HG02870 (cell line): Measurements from ENCODE around the gene CD1B.
"Not testable (repeated sequence)": the region's sequence is repeated elsewhere in the genome, so short reads cannot be mapped to it uniquely, and the experiment has no call there.

ENCODE experiments used
- ATAC-seq: cut with Tn5 transposase; IDR thresholded peaks from one replicate; pipeline ENCODE4 v1.9.1; 2021; ENCODE audit warnings: mild to moderate bottlenecking, moderate library complexity; ENCODE audit not compliant: unreplicated experiment

The CD1B gene

DNA sequence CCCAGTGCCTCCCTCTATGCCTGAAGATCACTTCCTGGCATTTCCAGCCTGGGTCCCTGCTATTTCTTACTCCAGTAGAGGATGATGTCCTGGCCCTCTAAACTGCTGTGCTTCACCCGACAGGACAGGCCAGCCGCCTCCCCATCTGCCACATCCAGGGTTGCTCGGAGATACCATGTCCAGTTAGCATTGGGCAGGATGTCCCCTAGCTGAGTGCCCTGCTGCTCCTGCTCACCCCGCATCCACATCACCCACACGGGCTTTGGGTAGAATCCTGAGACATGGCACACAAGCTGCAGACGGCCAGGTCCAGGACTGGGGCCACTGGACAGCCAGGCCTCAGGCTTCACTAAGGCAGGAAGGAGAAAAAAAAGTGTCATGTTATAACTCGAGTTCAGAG, 2.0 kb downstream of the CD1B start:
- no peak for ATAC-seq

GRCh38 chr1:158328426-158328825, 2.9 kb downstream of the CD1B start:
- no peak for ATAC-seq

DNA sequence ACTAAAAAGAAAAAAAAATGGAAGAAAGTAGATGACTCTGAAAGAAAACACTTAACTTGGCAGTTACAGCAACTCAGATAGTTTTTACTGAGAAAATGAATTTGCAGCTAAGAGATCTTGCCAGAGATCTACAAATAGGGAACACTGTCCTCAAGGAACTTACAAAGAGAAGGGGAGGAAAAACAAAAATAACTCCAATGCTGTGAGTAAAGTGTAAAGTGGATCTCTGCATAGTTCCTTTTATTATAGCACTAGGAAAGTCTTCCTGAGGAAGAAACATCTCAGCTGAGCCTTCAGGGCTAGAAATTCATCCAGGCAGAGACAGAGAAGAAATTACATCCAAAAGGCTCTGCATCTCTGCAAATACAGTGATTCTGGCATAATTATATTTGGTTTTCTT, 3.9 kb downstream of the CD1B start:
- no peak for ATAC-seq

DNA sequence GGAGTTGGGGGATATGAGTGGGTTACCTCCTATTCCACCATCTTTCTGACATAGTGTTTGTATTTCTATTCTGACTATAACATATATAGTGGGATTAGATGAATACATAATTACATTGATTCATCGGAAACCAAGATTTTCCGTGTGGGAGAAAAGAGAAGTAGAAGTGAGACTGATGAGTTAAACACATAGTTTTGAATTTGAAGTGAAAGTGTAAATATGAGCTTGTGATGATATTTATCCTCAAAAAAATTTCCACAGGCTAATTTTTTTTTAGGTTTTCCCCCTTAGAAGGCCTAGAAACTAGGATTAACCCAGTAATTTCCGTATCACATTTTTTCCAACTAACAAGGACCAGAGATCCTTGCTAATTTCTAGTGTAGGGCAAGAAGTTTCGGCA, 6.9 kb downstream of the CD1B start:
- peak; percentile 51 for ATAC-seq

- no peak for ATAC-seq
Measured at GRCh38 chr1:158323866-158324265, 7.5 kb downstream of the CD1B start.

DNA sequence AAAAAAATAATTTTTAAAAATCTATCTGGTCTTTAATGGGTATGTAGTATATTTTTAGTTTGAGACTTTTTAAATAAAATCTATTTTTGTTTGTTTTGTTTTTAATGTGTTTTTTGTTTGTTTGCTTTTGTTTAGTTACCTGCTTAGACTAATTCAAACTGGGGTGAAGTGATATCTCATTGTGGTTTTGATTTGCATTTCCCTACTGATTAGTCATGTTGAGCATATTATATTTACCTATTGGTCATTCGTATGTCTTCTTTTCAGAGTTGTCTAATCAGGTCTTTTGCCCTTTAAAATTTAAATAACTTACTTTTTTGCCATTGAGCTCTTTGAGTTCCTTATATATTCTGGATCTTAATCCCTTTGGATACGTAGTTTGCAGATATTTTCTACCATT, 20.3 kb downstream of the CD1B start:
- ATAC-seq, result peak; percentile 44

DNA sequence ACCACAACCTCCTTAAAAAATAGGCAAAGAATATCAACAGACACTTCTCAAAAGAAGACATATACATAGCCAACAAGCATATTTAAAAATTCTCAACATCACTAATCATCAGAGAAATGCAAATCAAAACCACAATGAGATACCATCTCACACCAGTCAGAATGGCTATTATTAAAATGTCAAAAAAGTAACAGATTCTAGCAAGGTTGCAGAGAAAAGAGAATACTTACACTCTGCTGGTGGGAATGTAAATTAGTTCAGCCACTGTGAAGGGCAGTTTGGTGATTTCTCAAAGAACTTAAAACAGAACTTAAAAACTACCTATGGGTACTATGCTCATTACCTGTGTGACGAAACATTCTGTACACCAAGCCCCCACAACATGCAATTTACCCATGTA, 20.7 kb downstream of the CD1B start:
- ATAC-seq, result peak; percentile 61

- no peak for ATAC-seq
Measured at GRCh38 chr1:158295791-158296190, 35.5 kb downstream of the CD1B start.

- ATAC-seq, result no peak
Measured at GRCh38 chr1:158290321-158290844, 40.9 kb downstream of the CD1B start.

DNA sequence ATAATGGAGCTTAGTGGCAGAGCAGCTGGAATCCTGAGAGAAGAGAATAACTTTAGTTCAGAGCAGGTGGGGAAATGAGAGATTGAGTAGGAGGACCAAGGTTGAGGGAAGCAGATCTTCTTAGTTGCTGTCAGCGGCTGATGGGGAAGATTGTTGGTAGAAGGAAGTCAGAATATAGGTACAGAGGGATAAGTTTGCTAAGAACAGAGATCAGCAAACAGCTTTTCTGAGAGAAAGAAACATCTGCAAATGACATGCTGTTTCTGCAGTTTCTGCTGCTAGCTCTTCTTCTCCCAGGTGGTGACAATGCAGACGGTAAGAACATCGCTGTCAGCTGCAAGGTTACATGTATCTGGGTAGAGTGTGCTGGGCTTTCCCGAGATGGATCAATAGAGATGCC, 41.5 kb downstream of the CD1B start, which contains the start of gene CD1C:
Gene CD1C, plus strand, starts transcription at position 113 of the 400 bp plus-strand sequence. Its CDS starts 142 bp downstream, at position 255.
- peak; percentile 25 for ATAC-seq

DNA sequence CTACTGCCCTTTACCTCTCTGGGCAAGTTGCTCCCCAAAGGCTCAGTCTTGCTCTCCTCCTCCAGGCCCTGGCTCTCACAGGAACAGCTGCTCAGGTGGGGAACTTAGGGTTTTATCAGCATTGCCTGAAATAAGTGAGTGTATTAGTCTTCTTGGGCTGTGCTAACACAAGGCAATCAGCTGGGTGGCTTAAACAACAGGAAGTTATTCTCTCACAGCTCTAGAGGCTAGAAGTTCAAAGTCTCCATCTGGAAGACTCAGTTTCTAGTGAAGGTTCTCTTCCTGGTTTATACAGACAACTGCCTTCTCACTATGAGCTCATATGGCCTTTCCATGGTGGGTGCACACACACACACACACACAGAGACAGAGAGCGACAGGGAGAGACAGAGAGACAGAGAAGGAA, 44.4 kb downstream of the CD1B start:
- peak; percentile 22 for ATAC-seq

DNA sequence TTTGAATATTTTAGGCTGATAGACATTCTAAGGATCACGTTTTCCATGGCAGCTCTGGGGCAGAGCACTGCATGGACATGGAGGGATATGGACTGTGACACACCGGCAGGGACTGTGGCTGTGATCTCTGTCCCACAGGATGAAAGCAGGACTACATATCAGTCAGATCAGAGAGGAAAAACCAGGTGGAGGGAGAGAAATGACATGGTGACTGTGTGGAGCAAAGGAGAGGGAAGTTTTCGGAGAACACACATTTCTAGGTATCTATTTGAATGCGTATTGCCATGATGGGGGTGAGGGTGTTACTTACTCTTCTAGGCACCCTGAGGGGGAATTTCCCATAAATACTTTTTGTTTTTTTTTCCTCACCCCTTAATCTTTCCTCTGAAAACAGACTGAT, 44.8 kb downstream of the CD1B start:
- ATAC-seq, result peak; percentile 17

DNA sequence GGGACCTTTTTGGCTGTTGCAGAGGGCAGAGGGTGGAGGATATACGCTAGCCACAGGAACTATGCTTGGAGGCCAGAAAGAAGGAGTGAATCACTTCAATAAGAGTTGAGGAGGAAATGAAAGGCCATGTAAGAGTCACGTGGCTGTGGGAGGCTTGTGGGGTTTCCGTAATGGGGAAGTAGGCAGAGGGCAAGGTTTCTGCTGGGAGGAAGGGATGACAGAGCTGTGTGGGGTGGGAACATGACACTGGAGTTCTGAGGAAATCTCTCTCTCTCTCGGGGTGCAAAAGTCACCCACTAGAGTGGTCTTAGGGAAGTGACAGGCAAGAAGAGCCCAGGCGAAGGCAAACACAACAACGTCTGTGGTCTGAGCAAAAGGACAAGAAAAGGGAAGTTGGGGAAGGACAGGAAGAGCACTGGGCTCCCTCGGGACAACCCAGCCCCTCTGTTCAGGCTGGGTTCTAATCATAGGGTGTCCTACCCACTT, 45.5 kb downstream of the CD1B start:
- ATAC-seq, result peak; percentile 57

DNA sequence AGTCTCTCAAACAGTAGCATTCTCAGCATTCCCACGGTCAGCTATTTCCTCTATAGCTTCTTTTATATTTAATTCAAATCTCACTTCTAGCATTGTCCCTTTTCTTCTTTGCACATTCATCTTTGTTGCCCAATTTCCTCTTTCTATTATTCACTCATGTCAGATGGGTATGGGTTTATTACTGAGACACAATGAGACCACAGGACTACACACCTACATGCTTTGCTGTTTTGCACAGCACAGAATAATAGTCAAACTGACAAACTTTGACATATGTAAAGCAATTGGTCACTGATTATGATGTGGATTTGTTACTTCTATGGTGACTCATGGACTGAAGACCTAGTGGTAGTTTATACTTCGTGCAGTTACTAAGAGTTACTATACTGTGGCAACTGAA, 47.4 kb downstream of the CD1B start:
- ATAC-seq, result peak; percentile 43

GRCh38 chr1:158282421-158282820, 48.9 kb downstream of the CD1B start:
- ATAC-seq, result not testable (repeated sequence)
